HepG2 (cell line): Measurements from ENCODE around the gene SRGAP3. TPM values are rescaled to one million over a fixed set of nuclear protein-coding genes. Genes with fewer than 3 reads are reported as not detected.

Source experiments
- ATAC-seq: fragments of 200-7000 bp; cut with Tn5 transposase; 3 replicates; pipeline ENCODE4 v1.9.1; 2020; ENCODE audit warnings: mild to moderate bottlenecking, moderate library complexity
- BruUV-seq: library from RNA; stranded (reverse); fragments of 400-500 nt; replicated peaks from 2 replicates; lab custom pipeline; 2021; lab: Mats Ljungman, UMichigan
- CTCF ChIA-PET: fragments of 300-600 bp; formaldehyde crosslinking; extraction: SDS; loops from one replicate; lab custom pipeline; 2021; ENCODE audit warnings: low total read pairs, inconsistent platforms, low intra/inter-chr PET ratio; lab: Yijun Ruan, JAX
- POLR2A ChIA-PET: fragments of 350-600 bp; sonication (Branson Sonifier 250); formaldehyde crosslinking; loops from one replicate; lab custom pipeline; 2020; ENCODE audit warnings: antibody characterized with exemption, inconsistent platforms; lab: Yijun Ruan, JAX
- DNase-seq: peaks from one replicate; pipeline ENCODE4 v3.0.0-alpha.2; 2015; ENCODE audit warnings: low spot score
- FAIRE-seq: peaks from 3 replicates; lab custom pipeline; 2011; peaks lifted over from hg19 to GRCh38; lab: Jason Lieb, UNC
- H2AFZ ChIP-seq: one replicate; pipeline ENCODE4 v1.6.1; 2011; ENCODE audit warnings: low read length, inconsistent platforms
- H3K27ac ChIP-seq: fragments of 300-600 bp; 3 replicates; pipeline ENCODE4 v1.8.0; 2011; ENCODE audit warnings: mixed run types, mild to moderate bottlenecking, mixed read lengths, low read length, inconsistent platforms; ENCODE audit not compliant: insufficient read depth; ENCODE audit errors: extremely low read length
- H3K27me3 ChIP-seq, 2 experiments: fragments of 200-600 bp in 1 of 2; 2 replicates in 1 of 2; 3 replicates in 1 of 2; pipeline versions ENCODE4 v1.6.0 to v1.8.0; 2011; ENCODE audit warnings: low read length in 2 of 2, mild to moderate bottlenecking in 2 of 2, moderate library complexity in 2 of 2, inconsistent platforms in 1 of 2; ENCODE audit not compliant: insufficient read depth in 2 of 2, control insufficient read depth in 1 of 2
- H3K36me3 ChIP-seq, 2 experiments: fragments of 200-600 bp in 1 of 2; replicated peaks in 1 of 2; 2 replicates in 1 of 2; 3 replicates in 1 of 2; pipeline versions ENCODE4 v1.5.1 to v1.8.0; 2011; ENCODE audit warnings: low read length in 2 of 2, inconsistent platforms in 1 of 2; ENCODE audit not compliant: insufficient read depth in 2 of 2, control insufficient read depth in 1 of 2
- H3K4me1 ChIP-seq: 2 replicates; pipeline ENCODE4 v1.5.1; 2012; ENCODE audit warnings: low read length, inconsistent platforms; ENCODE audit not compliant: insufficient read depth
- H3K4me2 ChIP-seq: 2 replicates; pipeline ENCODE4 v1.6.0; 2011; ENCODE audit warnings: low read depth, low read length, inconsistent platforms
- H3K4me3 ChIP-seq, 3 experiments: fragments of 200-600 bp in 1 of 3; sonication (generic), shearing (Covaris generic) in 1 of 3; replicated peaks in 1 of 3; 2 replicates each; pipeline ENCODE4 v1.5.1; 2011 to 2016; ENCODE audit warnings: low read length in 3 of 3, inconsistent platforms in 2 of 3, low read depth in 2 of 3, mild to moderate bottlenecking in 2 of 3, control low read depth in 1 of 3, mixed read lengths in 1 of 3; ENCODE audit not compliant: insufficient read depth in 1 of 3
- H3K79me2 ChIP-seq: one replicate; pipeline ENCODE4 v1.6.1; 2011; ENCODE audit warnings: low read length, inconsistent platforms; ENCODE audit not compliant: insufficient read depth
- H3K9ac ChIP-seq: 2 replicates; pipeline ENCODE4 v1.6.0; 2011; ENCODE audit warnings: mild to moderate bottlenecking, low read depth, low read length, inconsistent platforms; ENCODE audit not compliant: insufficient read depth
- H3K9me3 ChIP-seq: 2 replicates; pipeline ENCODE4 v1.5.1; 2012; ENCODE audit warnings: mild to moderate bottlenecking, low read length
- H4K20me1 ChIP-seq: 2 replicates; pipeline ENCODE4 v1.6.0; 2011; ENCODE audit warnings: inconsistent platforms, mild to moderate bottlenecking, low read length, moderate library complexity; ENCODE audit not compliant: insufficient read depth
- ASH2L ChIP-seq: fragments of 300-600, 200-600 bp; sonication (generic); IDR thresholded peaks from 2 replicates; pipeline ENCODE4 v1.7.0; 2017; ENCODE audit warnings: low read depth, mild to moderate bottlenecking, moderate library complexity, mixed read lengths, low read length; ENCODE audit not compliant: insufficient read length
- CTCF ChIP-seq: sonication (generic); formaldehyde crosslinking; IDR thresholded peaks from 2 replicates; pipeline ENCODE4 v1.5.0; 2020; ENCODE audit warnings: mild to moderate bottlenecking, missing genetic modification reagents, moderate library complexity
- KDM4B ChIP-seq: sonication (generic); formaldehyde crosslinking; IDR thresholded peaks from 2 replicates; pipeline ENCODE4 v1.4.0; 2020; ENCODE audit warnings: missing genetic modification reagents
- SMC3 ChIP-seq: IDR thresholded peaks from 2 replicates; pipeline ENCODE4 v1.6.1; 2011; ENCODE audit warnings: low read length, improper control_type of control experiment
- XRCC5 ChIP-seq: fragments of 200-400 bp; formaldehyde crosslinking; optimal IDR thresholded peaks from 2 replicates; pipeline ENCODE3; 2017; ENCODE audit warnings: mild to moderate bottlenecking, low read length
- ZBTB21 ChIP-seq: sonication (generic); formaldehyde crosslinking; IDR thresholded peaks from 2 replicates; pipeline ENCODE4 v1.4.0; 2020; ENCODE audit warnings: missing genetic modification reagents
- ZNF629 ChIP-seq: sonication (generic); formaldehyde crosslinking; conservative IDR thresholded peaks from 2 replicates; pipeline ENCODE4 v1.5.0; 2020; ENCODE audit warnings: missing genetic modification reagents
- WGBS: methylation state at CpG from one replicate; pipeline ENCODE4 v1.1.6; 2017; ENCODE audit warnings: low lambda C conversion rate; 5-methylcytosine and 5-hydroxymethylcytosine counted together
- in situ Hi-C: cut with HindIII; loops from 2 replicates; pipeline ENCODE4 v1.10.0; 2017; ENCODE audit warnings: low pct_unique_long_range_greater_than_20kb; ENCODE audit not compliant: extremely low pct_ligation_motif_present
- intact Hi-C: fragments of 100-400 bp; cut with micrococcal nuclease; formaldehyde crosslinking; loops from one replicate; pipeline ENCODE4 v1.10.0; 2022; ENCODE audit not compliant: unreplicated experiment
- polyA plus RNA-seq, 8 experiments: library from polyadenylated mRNA; depleted of rRNA in 3 of 8; stranded (reverse) in 7 of 8; unstranded in 1 of 8; fragments of >200 nt; fragmentation: Illumina TruSeq in 4 of 8; extraction: Trizol in 4 of 8; gene quantifications; 2 replicates each; pipeline versions ENCODE4 v1.2.1 to v1.2.3, GENCODE V29; 2011 to 2016; ENCODE audit warnings: low read depth in 4 of 8, missing spikeins in 1 of 8, mixed read lengths in 1 of 8; ENCODE audit not compliant: insufficient read depth in 1 of 8
- total RNA-seq, 5 experiments: library from RNA; depleted of rRNA; stranded (reverse); fragments of >200 nt; fragmentation: Illumina TruSeq; extraction: Trizol; gene quantifications; 2 replicates each; pipeline ENCODE4 v1.2.3, GENCODE V29; 2016; ENCODE audit warnings: low read depth in 1 of 5
- TF ChIP-seq, protein P1 (sequence below): sonication (generic); formaldehyde crosslinking; IDR thresholded peaks from 2 replicates; pipeline ENCODE4 v1.8.1; 2022; ENCODE audit warnings: mild to moderate bottlenecking, missing genetic modification reagents

Gene SRGAP3
- total and polyA plus RNA-seq, 2 of the 13 experiments (the other 11 are each of a cell fraction or from before 2014, with no cell fraction given), result 1.2 to 1.4 TPM

DNA sequence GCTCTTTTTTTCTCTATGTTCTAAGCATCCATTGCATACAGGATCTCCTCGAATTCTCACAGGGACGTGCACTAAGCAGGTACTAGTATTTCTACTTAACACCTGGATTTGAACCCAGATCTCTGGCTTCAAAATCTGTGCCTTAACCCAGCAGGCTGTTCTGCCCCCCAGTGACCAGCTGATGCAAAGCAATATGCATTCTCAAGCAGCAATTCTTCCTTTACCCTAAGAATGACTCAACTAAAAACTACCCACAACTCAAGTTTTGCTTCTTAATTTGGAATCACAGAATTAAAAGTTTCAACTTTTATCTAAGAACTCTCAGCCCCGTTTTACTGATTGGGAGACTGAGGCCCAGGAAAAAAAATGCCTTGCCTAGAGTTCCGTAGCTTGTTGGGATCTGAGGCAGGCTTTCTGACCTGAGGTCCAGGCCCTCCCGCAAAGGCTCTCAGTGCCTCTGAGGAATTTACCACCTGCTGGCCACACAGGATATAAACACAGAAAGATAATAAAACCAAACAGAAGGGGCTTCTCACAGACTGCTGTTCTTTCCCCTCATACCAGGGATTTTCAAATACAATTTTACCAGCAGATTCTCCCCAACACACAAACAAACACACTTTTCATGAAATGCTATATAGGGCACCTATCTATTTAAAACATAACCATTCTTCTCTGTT is 170.7 kb downstream of the SRGAP3 start:
- ATAC-seq, result peak; percentile 95; the same call in 2 of the 3 replicates

More for the DNA sequence above, 170.7 kb downstream of the SRGAP3 start:
- no peak overlapping the region for H3K4me3 ChIP-seq
- H4K20me1 ChIP-seq, result no peaks in the 10 kb centered on the region
- no peaks in the 10 kb centered on the region for H3K36me3 ChIP-seq
- H3K9ac ChIP-seq, result no peak overlapping the region
- 36% methylated on average over 5 of the region's 5 CpGs for WGBS
- no peak overlapping the region for H3K27ac ChIP-seq
- FAIRE-seq (no peak), DNase-seq (peak; percentile 9)
- TF ChIP-seq ZNF629 (CRISPR knock-in tag) (peak; percentile 45; the same call in 1 of the 2 replicates), ASH2L (no peak), KDM4B (CRISPR knock-in tag) (no peak), XRCC5 (peak; percentile 18), CTCF (CRISPR knock-in tag) (0 out of 2 replicates have a peak, but pooled peaks have one; percentile 15), ZBTB21 (CRISPR knock-in tag) (no peak), SMC3 (0 out of 2 replicates have a peak, but pooled peaks have one; percentile 12)
- TF ChIP-seq, protein P1, sequence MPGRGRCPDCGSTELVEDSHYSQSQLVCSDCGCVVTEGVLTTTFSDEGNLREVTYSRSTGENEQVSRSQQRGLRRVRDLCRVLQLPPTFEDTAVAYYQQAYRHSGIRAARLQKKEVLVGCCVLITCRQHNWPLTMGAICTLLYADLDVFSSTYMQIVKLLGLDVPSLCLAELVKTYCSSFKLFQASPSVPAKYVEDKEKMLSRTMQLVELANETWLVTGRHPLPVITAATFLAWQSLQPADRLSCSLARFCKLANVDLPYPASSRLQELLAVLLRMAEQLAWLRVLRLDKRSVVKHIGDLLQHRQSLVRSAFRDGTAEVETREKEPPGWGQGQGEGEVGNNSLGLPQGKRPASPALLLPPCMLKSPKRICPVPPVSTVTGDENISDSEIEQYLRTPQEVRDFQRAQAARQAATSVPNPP, result no peak
- ChIA-PET CTCF (interaction anchor here (1.1 kb wide), 1 partner anchor 107 kb away, joined by 4 read pairs; no protein-coding TSS in a partner anchor), POLR2A (no interaction called here)
- H3K4me1 ChIP-seq, result no peaks in the 10 kb centered on the region
- no TSS peak for BruUV-seq
- H3K9me3 ChIP-seq, result no peaks in the 10 kb centered on the region
- no peak overlapping the region for H3K4me2 ChIP-seq
- H3K27me3 ChIP-seq, result no peaks in the 10 kb centered on the region
- intact Hi-C loops (no loop called here), in situ Hi-C loops (no loop called here)
- no peak overlapping the region for H2AFZ ChIP-seq
- H3K79me2 ChIP-seq, result no peaks in the 10 kb centered on the region
